Central memory CD8-positive, alpha-beta T cell (primary cell): ENCODE data around the gene CFAP58.

ENCODE experiments used
- ATAC-seq: fragments of 150-1000 bp; cut with Tn5 transposase; replicated peaks from 2 replicates; pipeline ENCODE4 v1.10.0; 2022; ENCODE audit warnings: mild to moderate bottlenecking, moderate FRiP score, moderate number of reproducible peaks; ENCODE audit not compliant: poor library complexity, severe bottlenecking; ENCODE audit errors: extremely low read depth
- DNase-seq, 2 donors: peaks; one replicate each; pipeline ENCODE4 v3.0.0; 2021; ENCODE audit warnings: low spot score in 2 of 2
- H3K27ac Mint-ChIP-seq: one replicate; pipeline ENCODE4 v1.8.0; 2022; ENCODE audit warnings: low read depth, mild to moderate bottlenecking, moderate library complexity, mixed read lengths
- H3K27me3 Mint-ChIP-seq: one replicate; pipeline ENCODE4 v1.8.0; 2022; ENCODE audit warnings: mixed read lengths
- H3K36me3 Mint-ChIP-seq: one replicate; pipeline ENCODE4 v1.8.0; 2022; ENCODE audit warnings: mild to moderate bottlenecking, moderate library complexity, mixed read lengths; ENCODE audit not compliant: insufficient read depth
- H3K4me1 Mint-ChIP-seq: one replicate; pipeline ENCODE4 v1.8.0; 2022; ENCODE audit warnings: mixed read lengths
- H3K4me3 Mint-ChIP-seq: one replicate; pipeline ENCODE4 v1.8.0; 2022; ENCODE audit warnings: mild to moderate bottlenecking, moderate library complexity, mixed read lengths
- H3K9me3 Mint-ChIP-seq: one replicate; pipeline ENCODE4 v1.8.0; 2022; ENCODE audit warnings: mixed read lengths

Gene CFAP58

GRCh38 chr10:104417637-104418292 is 64.1 kb downstream of the CFAP58 start:
- Mint-ChIP-seq H3K36me3 (no peaks in the 10 kb centered on the region), H3K9me3 (no peaks in the 10 kb centered on the region), H3K4me3 (no peak overlapping the region), H3K27ac (no peak overlapping the region), H3K4me1 (peaks cover 6% of the 10 kb centered on the region), H3K27me3 (peaks cover 20% of the 10 kb centered on the region)
- no peak for ATAC-seq
- no peak for DNase-seq

GRCh38 chr10:104424719-104425118 is 71.1 kb downstream of the CFAP58 start:
- no peak for ATAC-seq
- H3K4me3 Mint-ChIP-seq, result no peak overlapping the region
- H3K4me1 Mint-ChIP-seq, result no peaks in the 10 kb centered on the region
- H3K27me3 Mint-ChIP-seq, result no peaks in the 10 kb centered on the region
- no peak overlapping the region for H3K27ac Mint-ChIP-seq
- H3K9me3 Mint-ChIP-seq, result no peaks in the 10 kb centered on the region
- no peaks in the 10 kb centered on the region for H3K36me3 Mint-ChIP-seq
- no peak for DNase-seq

- no peak for DNase-seq
- Mint-ChIP-seq H3K36me3 (no peaks in the 10 kb centered on the region), H3K27me3 (peaks cover 3% of the 10 kb centered on the region), H3K4me3 (no peak overlapping the region), H3K27ac (no peak overlapping the region), H3K4me1 (no peaks in the 10 kb centered on the region), H3K9me3 (no peaks in the 10 kb centered on the region)
- ATAC-seq, result no peak
Observed at GRCh38 chr10:104427989-104428388, 74.4 kb downstream of the CFAP58 start.

GRCh38 chr10:104429846-104430245 is 76.2 kb downstream of the CFAP58 start:
- Mint-ChIP-seq H3K4me3 (no peak overlapping the region), H3K27me3 (peaks cover 9% of the 10 kb centered on the region), H3K4me1 (no peaks in the 10 kb centered on the region), H3K27ac (no peak overlapping the region), H3K36me3 (peaks cover 3% of the 10 kb centered on the region), H3K9me3 (no peaks in the 10 kb centered on the region)
- ATAC-seq (no peak), DNase-seq (no peak)

- H3K27me3 Mint-ChIP-seq, result peaks cover 14% of the 10 kb centered on the region
- H3K4me1 Mint-ChIP-seq, result no peaks in the 10 kb centered on the region
- H3K4me3 Mint-ChIP-seq, result no peak overlapping the region
- no peak overlapping the region for H3K27ac Mint-ChIP-seq
- ATAC-seq, result no peak
- H3K36me3 Mint-ChIP-seq, result peaks cover 3% of the 10 kb centered on the region
- H3K9me3 Mint-ChIP-seq, result no peaks in the 10 kb centered on the region
- no peak for DNase-seq
Observed at GRCh38 chr10:104430360-104430759, 76.7 kb downstream of the CFAP58 start.

GRCh38 chr10:104433669-104434068 is 80.0 kb downstream of the CFAP58 start:
- Mint-ChIP-seq H3K27ac (no peak overlapping the region), H3K36me3 (peaks cover 3% of the 10 kb centered on the region), H3K27me3 (peaks cover 20% of the 10 kb centered on the region), H3K4me1 (no peaks in the 10 kb centered on the region), H3K4me3 (no peak overlapping the region), H3K9me3 (no peaks in the 10 kb centered on the region)
- ATAC-seq (no peak), DNase-seq (no peak)

GRCh38 chr10:104434601-104435000 is 81.0 kb downstream of the CFAP58 start:
- no peak for ATAC-seq
- Mint-ChIP-seq H3K9me3 (no peaks in the 10 kb centered on the region), H3K27ac (no peak overlapping the region), H3K4me1 (no peaks in the 10 kb centered on the region), H3K27me3 (peaks cover 20% of the 10 kb centered on the region), H3K4me3 (no peak overlapping the region), H3K36me3 (peaks cover 3% of the 10 kb centered on the region)
- DNase-seq, result no peak

GRCh38 chr10:104435822-104436221 is 82.2 kb downstream of the CFAP58 start:
- H3K9me3 Mint-ChIP-seq, result no peaks in the 10 kb centered on the region
- peaks cover 3% of the 10 kb centered on the region for H3K36me3 Mint-ChIP-seq
- no peaks in the 10 kb centered on the region for H3K4me1 Mint-ChIP-seq
- ATAC-seq (no peak), DNase-seq (no peak)
- no peak overlapping the region for H3K27ac Mint-ChIP-seq
- H3K27me3 Mint-ChIP-seq, result peaks cover 20% of the 10 kb centered on the region
- no peak overlapping the region for H3K4me3 Mint-ChIP-seq

- ATAC-seq (no peak), DNase-seq (no peak)
- H3K27me3 Mint-ChIP-seq, result peaks cover 20% of the 10 kb centered on the region
- no peak overlapping the region for H3K27ac Mint-ChIP-seq
- H3K36me3 Mint-ChIP-seq, result peaks cover 3% of the 10 kb centered on the region
- no peaks in the 10 kb centered on the region for H3K9me3 Mint-ChIP-seq
- H3K4me3 Mint-ChIP-seq, result no peak overlapping the region
- no peaks in the 10 kb centered on the region for H3K4me1 Mint-ChIP-seq
Observed at GRCh38 chr10:104437226-104437625, 83.6 kb downstream of the CFAP58 start.

GRCh38 chr10:104440221-104440620 is 86.6 kb downstream of the CFAP58 start:
- no peak overlapping the region for H3K4me3 Mint-ChIP-seq
- peaks cover 8% of the 10 kb centered on the region for H3K27me3 Mint-ChIP-seq
- no peaks in the 10 kb centered on the region for H3K4me1 Mint-ChIP-seq
- H3K27ac Mint-ChIP-seq, result no peak overlapping the region
- DNase-seq (no peak), ATAC-seq (no peak)
- no peaks in the 10 kb centered on the region for H3K9me3 Mint-ChIP-seq
- H3K36me3 Mint-ChIP-seq, result no peaks in the 10 kb centered on the region

- Mint-ChIP-seq H3K27me3 (no peaks in the 10 kb centered on the region), H3K4me1 (no peaks in the 10 kb centered on the region), H3K9me3 (no peaks in the 10 kb centered on the region), H3K4me3 (no peak overlapping the region), H3K27ac (no peak overlapping the region), H3K36me3 (no peaks in the 10 kb centered on the region)
- ATAC-seq (no peak), DNase-seq (no peak)
Observed at GRCh38 chr10:104441329-104442000, 87.8 kb downstream of the CFAP58 start.

- H3K27me3 Mint-ChIP-seq, result peaks cover 23% of the 10 kb centered on the region
- ATAC-seq, result no peak
- H3K27ac Mint-ChIP-seq, result no peak overlapping the region
- no peaks in the 10 kb centered on the region for H3K36me3 Mint-ChIP-seq
- no peak for DNase-seq
- no peaks in the 10 kb centered on the region for H3K4me1 Mint-ChIP-seq
- H3K9me3 Mint-ChIP-seq, result no peaks in the 10 kb centered on the region
- H3K4me3 Mint-ChIP-seq, result no peak overlapping the region
Observed at GRCh38 chr10:104445359-104445758, 91.7 kb downstream of the CFAP58 start.

GRCh38 chr10:104446151-104446550 is 92.5 kb downstream of the CFAP58 start:
- ATAC-seq (no peak), DNase-seq (no peak)
- H3K27me3 Mint-ChIP-seq, result peaks cover 23% of the 10 kb centered on the region
- no peaks in the 10 kb centered on the region for H3K4me1 Mint-ChIP-seq
- no peaks in the 10 kb centered on the region for H3K36me3 Mint-ChIP-seq
- H3K4me3 Mint-ChIP-seq, result no peak overlapping the region
- no peak overlapping the region for H3K27ac Mint-ChIP-seq
- no peaks in the 10 kb centered on the region for H3K9me3 Mint-ChIP-seq
